ENCODE results near the gene SLC9A5. TPM values are rescaled to one million over a fixed set of nuclear protein-coding genes. Genes with fewer than 3 reads are reported as not detected.

The SLC9A5 gene
- total and polyA plus RNA-seq, 10 of the 15 experiments (the other 5 are each of a cell fraction or from before 2014, with no cell fraction given): 0.26 to 5.7 (median 1.5) TPM

DNA sequence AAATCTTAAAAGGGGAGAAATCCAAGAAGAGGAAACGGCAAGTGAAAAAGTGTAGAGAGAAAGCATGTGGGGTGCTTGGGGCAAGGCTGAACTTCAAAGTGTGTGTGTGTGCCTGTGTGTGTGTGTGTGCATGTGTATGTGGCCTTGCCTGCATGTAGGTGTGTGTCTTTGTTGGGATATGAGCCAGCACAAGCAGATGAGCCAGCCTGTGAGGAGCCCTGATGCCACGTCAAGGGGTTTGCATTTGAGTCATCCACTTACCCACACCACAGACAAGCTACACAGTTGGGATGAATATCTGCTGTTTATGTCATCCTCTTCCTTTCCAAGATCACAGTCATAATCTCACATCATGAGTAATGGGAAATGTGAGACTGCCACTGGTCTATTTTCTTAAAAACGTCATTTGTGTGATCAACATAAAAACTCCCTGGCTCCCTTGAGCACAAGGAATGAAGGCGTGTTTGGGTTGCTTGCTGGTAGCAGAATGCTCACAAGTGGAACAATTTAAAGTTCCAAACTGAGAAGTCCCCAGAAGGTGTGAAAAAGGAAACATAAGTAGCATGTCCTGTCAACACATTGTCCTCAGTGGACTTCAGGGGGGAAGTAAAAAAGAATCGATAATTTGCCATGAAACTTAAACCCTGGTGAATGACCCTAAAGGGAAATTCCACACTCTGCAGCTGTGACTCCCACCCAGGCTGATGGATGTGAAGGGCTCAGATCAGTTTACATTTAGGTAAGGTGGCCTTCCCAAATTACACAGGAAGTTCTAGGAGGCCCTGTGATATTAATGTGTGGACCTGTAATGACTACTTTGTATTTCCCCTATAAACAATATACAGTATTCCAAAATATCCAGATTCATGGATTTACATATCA, 63.1 kb downstream of the SLC9A5 start (continued):
- TF ChIP-seq, protein P1, sequence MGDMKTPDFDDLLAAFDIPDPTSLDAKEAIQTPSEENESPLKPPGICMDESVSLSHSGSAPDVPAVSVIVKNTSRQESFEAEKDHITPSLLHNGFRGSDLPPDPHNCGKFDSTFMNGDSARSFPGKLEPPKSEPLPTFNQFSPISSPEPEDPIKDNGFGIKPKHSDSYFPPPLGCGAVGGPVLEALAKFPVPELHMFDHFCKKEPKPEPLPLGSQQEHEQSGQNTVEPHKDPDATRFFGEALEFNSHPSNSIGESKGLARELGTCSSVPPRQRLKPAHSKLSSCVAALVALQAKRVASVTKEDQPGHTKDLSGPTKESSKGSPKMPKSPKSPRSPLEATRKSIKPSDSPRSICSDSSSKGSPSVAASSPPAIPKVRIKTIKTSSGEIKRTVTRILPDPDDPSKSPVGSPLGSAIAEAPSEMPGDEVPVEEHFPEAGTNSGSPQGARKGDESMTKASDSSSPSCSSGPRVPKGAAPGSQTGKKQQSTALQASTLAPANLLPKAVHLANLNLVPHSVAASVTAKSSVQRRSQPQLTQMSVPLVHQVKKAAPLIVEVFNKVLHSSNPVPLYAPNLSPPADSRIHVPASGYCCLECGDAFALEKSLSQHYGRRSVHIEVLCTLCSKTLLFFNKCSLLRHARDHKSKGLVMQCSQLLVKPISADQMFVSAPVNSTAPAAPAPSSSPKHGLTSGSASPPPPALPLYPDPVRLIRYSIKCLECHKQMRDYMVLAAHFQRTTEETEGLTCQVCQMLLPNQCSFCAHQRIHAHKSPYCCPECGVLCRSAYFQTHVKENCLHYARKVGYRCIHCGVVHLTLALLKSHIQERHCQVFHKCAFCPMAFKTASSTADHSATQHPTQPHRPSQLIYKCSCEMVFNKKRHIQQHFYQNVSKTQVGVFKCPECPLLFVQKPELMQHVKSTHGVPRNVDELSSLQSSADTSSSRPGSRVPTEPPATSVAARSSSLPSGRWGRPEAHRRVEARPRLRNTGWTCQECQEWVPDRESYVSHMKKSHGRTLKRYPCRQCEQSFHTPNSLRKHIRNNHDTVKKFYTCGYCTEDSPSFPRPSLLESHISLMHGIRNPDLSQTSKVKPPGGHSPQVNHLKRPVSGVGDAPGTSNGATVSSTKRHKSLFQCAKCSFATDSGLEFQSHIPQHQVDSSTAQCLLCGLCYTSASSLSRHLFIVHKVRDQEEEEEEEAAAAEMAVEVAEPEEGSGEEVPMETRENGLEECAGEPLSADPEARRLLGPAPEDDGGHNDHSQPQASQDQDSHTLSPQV (IDR thresholded peaks at IDR 0.05): no peak
- TF ChIP-seq ATF7 (IDR thresholded peaks at IDR 0.05; ENCODE audit: low read depth) (peak; percentile 97), NR2C1 (IDR thresholded peaks at IDR 0.05) (no peak), NFIC (IDR thresholded peaks at IDR 0.05; ENCODE audit: low read depth, low read length) (peak; percentile 95), ZBED1 (IDR thresholded peaks at IDR 0.05; ENCODE audit: borderline replicate concordance) (peak; percentile 91; the same call in 1 of the 2 replicates), HDAC2 (IDR thresholded peaks at IDR 0.05) (no peak), PML (IDR thresholded peaks at IDR 0.05; ENCODE audit: low read length) (0 out of 2 replicates have a peak, but pooled peaks have one; percentile 52), ZNF207 (IDR thresholded peaks at IDR 0.05; ENCODE audit: borderline replicate concordance) (no peak), POLR2A (IDR thresholded peaks at IDR 0.05; ENCODE audit: low read depth, low read length) (no peak), SREBF2 (IDR thresholded peaks at IDR 0.05; ENCODE audit: low read length) (no peak), YY1 (IDR thresholded peaks at IDR 0.05; ENCODE audit: low read depth, low read length) (no peak), ASH2L (IDR thresholded peaks at IDR 0.05; ENCODE audit: borderline replicate concordance, low read depth) (no peak), TCF3 (IDR thresholded peaks at IDR 0.05; ENCODE audit: borderline replicate concordance, insufficient read depth, low read depth, low read length) (peak; percentile 75), CHD1 (IDR thresholded peaks at IDR 0.05; ENCODE audit: low read depth, low read length) (no peak), PAX8 (IDR thresholded peaks at IDR 0.05) (no peak), IRF4 (IDR thresholded peaks at IDR 0.05; ENCODE audit: low read depth, low read length) (peak; percentile 97), JUND (IDR thresholded peaks at IDR 0.05; ENCODE audit: low read depth, low read length) (no peak), SREBF1 (IDR thresholded peaks at IDR 0.05; ENCODE audit: low read length) (no peak), MEF2B (IDR thresholded peaks at IDR 0.05; ENCODE audit: partially characterized antibody, poor library complexity, severe bottlenecking) (peak; percentile 46), MEF2A (IDR thresholded peaks at IDR 0.05; ENCODE audit: insufficient read depth, low read depth, low read length) (no peak), FOXM1 (IDR thresholded peaks at IDR 0.05; ENCODE audit: low read depth, low read length) (peak; percentile 88; the same call in 1 of the 2 replicates), SIX5 (IDR thresholded peaks at IDR 0.05; ENCODE audit: low read depth, low read length, severe bottlenecking) (no peak)
- TF ChIP-seq, protein P2, sequence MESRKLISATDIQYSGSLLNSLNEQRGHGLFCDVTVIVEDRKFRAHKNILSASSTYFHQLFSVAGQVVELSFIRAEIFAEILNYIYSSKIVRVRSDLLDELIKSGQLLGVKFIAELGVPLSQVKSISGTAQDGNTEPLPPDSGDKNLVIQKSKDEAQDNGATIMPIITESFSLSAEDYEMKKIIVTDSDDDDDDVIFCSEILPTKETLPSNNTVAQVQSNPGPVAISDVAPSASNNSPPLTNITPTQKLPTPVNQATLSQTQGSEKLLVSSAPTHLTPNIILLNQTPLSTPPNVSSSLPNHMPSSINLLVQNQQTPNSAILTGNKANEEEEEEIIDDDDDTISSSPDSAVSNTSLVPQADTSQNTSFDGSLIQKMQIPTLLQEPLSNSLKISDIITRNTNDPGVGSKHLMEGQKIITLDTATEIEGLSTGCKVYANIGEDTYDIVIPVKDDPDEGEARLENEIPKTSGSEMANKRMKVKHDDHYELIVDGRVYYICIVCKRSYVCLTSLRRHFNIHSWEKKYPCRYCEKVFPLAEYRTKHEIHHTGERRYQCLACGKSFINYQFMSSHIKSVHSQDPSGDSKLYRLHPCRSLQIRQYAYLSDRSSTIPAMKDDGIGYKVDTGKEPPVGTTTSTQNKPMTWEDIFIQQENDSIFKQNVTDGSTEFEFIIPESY (IDR thresholded peaks at IDR 0.05): no peak
- TF ChIP-seq, protein P3, sequence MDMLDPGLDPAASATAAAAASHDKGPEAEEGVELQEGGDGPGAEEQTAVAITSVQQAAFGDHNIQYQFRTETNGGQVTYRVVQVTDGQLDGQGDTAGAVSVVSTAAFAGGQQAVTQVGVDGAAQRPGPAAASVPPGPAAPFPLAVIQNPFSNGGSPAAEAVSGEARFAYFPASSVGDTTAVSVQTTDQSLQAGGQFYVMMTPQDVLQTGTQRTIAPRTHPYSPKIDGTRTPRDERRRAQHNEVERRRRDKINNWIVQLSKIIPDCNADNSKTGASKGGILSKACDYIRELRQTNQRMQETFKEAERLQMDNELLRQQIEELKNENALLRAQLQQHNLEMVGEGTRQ (IDR thresholded peaks at IDR 0.05; ENCODE audit: borderline replicate concordance, low read depth, low read length): no peak
- TF ChIP-seq, protein P4, sequence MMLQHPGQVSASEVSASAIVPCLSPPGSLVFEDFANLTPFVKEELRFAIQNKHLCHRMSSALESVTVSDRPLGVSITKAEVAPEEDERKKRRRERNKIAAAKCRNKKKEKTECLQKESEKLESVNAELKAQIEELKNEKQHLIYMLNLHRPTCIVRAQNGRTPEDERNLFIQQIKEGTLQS (IDR thresholded peaks at IDR 0.05; ENCODE audit: borderline replicate concordance, extremely low read depth, low read depth, low read length): no peak
